Activated T-cell treated with anti-CD3 and anti-CD28 coated beads, Interleukin-2, amount 50 U/mL, for 72 hours (primary cell): ENCODE data around the gene AHR. TPM values are rescaled to one million over a fixed set of nuclear protein-coding genes. Genes with fewer than 3 reads are reported as not detected.

ENCODE experiments used
- ATAC-seq, 2 donors: fragments of 150-1000 bp; cut with Tn5 transposase; replicated peaks in 1 of 2; 2 replicates each; pipeline ENCODE4 v1.10.0; 2021; ENCODE audit warnings: moderate library complexity in 2 of 2, mild to moderate bottlenecking in 1 of 2
- DNase-seq, 2 donors: peaks; one replicate each; pipeline ENCODE4 v3.0.0; 2021 to 2022; ENCODE audit warnings: mixed read lengths in 1 of 2
- H3K27ac Mint-ChIP-seq: one replicate; pipeline ENCODE4 v1.8.0; 2022; ENCODE audit warnings: mild to moderate bottlenecking, moderate library complexity, mixed read lengths
- H3K27me3 Mint-ChIP-seq: one replicate; pipeline ENCODE4 v1.8.0; 2022; ENCODE audit warnings: low read depth, mixed read lengths
- H3K36me3 Mint-ChIP-seq, 2 donors: one replicate each; pipeline ENCODE4 v1.8.0; 2022; ENCODE audit warnings: mixed read lengths in 2 of 2, mild to moderate bottlenecking in 1 of 2; ENCODE audit not compliant: insufficient read depth in 2 of 2
- H3K4me1 Mint-ChIP-seq: one replicate; pipeline ENCODE4 v1.8.0; 2022; ENCODE audit warnings: low read depth, mixed read lengths
- H3K4me3 Mint-ChIP-seq, 2 donors: one replicate each; pipeline ENCODE4 v1.8.0; 2022; ENCODE audit warnings: mild to moderate bottlenecking in 2 of 2, mixed read lengths in 2 of 2, moderate library complexity in 2 of 2
- H3K9me3 Mint-ChIP-seq, 2 donors: one replicate each; pipeline ENCODE4 v1.8.0; 2022; ENCODE audit warnings: mixed read lengths in 2 of 2
- total RNA-seq, 2 donors: library from RNA; stranded (reverse); gene quantifications; one replicate each; pipeline ENCODE4 v1.2.3, GENCODE V29; 2022

AHR gene
- total RNA-seq, 2 donors from 2014 or later, result 36.4 to 42.8 TPM

- no peak for DNase-seq
- peaks cover 11 to 15% of the 10 kb centered on the region in 2 donors for H3K9me3 Mint-ChIP-seq
- H3K36me3 Mint-ChIP-seq, result peaks cover 12 to 31% of the 10 kb centered on the region in 2 donors
- no peak overlapping the region for H3K4me3 Mint-ChIP-seq
- H3K27me3 Mint-ChIP-seq, result no peaks in the 10 kb centered on the region
- H3K4me1 Mint-ChIP-seq, result no peaks in the 10 kb centered on the region
- no peak for ATAC-seq
- H3K27ac Mint-ChIP-seq, result no peak overlapping the region
Measured at GRCh38 chr7:17355050-17355449, 56.6 kb downstream of the AHR start.

- DNase-seq (no peak), ATAC-seq (no peak)
- Mint-ChIP-seq H3K27ac (no peak overlapping the region), H3K4me1 (no peaks in the 10 kb centered on the region), H3K4me3 (no peak overlapping the region), H3K9me3 (peaks cover 6% of the 10 kb centered on the region in 2 donors), H3K36me3 (peaks cover 2 to 13% of the 10 kb centered on the region in 2 donors), H3K27me3 (no peaks in the 10 kb centered on the region)
Measured at GRCh38 chr7:17357952-17358351, 59.5 kb downstream of the AHR start.

GRCh38 chr7:17359610-17360009 lies 61.2 kb downstream of the AHR start:
- peaks cover 0 to 8% of the 10 kb centered on the region in 2 donors for H3K36me3 Mint-ChIP-seq
- H3K9me3 Mint-ChIP-seq, result peaks cover 5 to 6% of the 10 kb centered on the region in 2 donors
- H3K27ac Mint-ChIP-seq, result no peak overlapping the region
- DNase-seq, result no peak
- H3K4me1 Mint-ChIP-seq, result no peaks in the 10 kb centered on the region
- no peak for ATAC-seq
- no peaks in the 10 kb centered on the region for H3K27me3 Mint-ChIP-seq
- no peak overlapping the region for H3K4me3 Mint-ChIP-seq

GRCh38 chr7:17362439-17363105 lies 64.1 kb downstream of the AHR start:
- peaks cover 15% of the 10 kb centered on the region for H3K4me1 Mint-ChIP-seq
- ATAC-seq (no peak), DNase-seq (no peak)
- H3K9me3 Mint-ChIP-seq, result peaks cover 4 to 5% of the 10 kb centered on the region in 2 donors
- H3K4me3 Mint-ChIP-seq, result no peak overlapping the region
- peaks cover 0 to 8% of the 10 kb centered on the region in 2 donors for H3K36me3 Mint-ChIP-seq
- H3K27ac Mint-ChIP-seq, result no peak overlapping the region
- no peaks in the 10 kb centered on the region for H3K27me3 Mint-ChIP-seq

- ATAC-seq (no peak), DNase-seq (no peak)
- peaks cover 0 to 8% of the 10 kb centered on the region in 2 donors for H3K36me3 Mint-ChIP-seq
- peaks cover 4 to 5% of the 10 kb centered on the region in 2 donors for H3K9me3 Mint-ChIP-seq
- H3K4me3 Mint-ChIP-seq, result no peak overlapping the region
- H3K27me3 Mint-ChIP-seq, result no peaks in the 10 kb centered on the region
- no peak overlapping the region for H3K27ac Mint-ChIP-seq
- H3K4me1 Mint-ChIP-seq, result peaks cover 19% of the 10 kb centered on the region
Measured at GRCh38 chr7:17364671-17365070, 66.2 kb downstream of the AHR start.

GRCh38 chr7:17365775-17366174 lies 67.3 kb downstream of the AHR start:
- Mint-ChIP-seq H3K27ac (no peak overlapping the region), H3K27me3 (no peaks in the 10 kb centered on the region), H3K4me3 (no peak overlapping the region), H3K4me1 (peaks cover 19% of the 10 kb centered on the region), H3K36me3 (peaks cover 0 to 8% of the 10 kb centered on the region in 2 donors), H3K9me3 (peaks cover 4 to 5% of the 10 kb centered on the region in 2 donors)
- no peak for DNase-seq
- no peak for ATAC-seq

- DNase-seq (no peak), ATAC-seq (no peak)
- Mint-ChIP-seq H3K9me3 (no peaks in the 10 kb centered on the region), H3K36me3 (no peaks in the 10 kb centered on the region), H3K27me3 (no peaks in the 10 kb centered on the region), H3K4me1 (peaks cover 19% of the 10 kb centered on the region), H3K27ac (no peak overlapping the region), H3K4me3 (no peak overlapping the region)
Measured at GRCh38 chr7:17367502-17367901, 69.0 kb downstream of the AHR start.

GRCh38 chr7:17368856-17369524 lies 70.5 kb downstream of the AHR start:
- Mint-ChIP-seq H3K27me3 (no peaks in the 10 kb centered on the region), H3K4me3 (no peak overlapping the region), H3K36me3 (no peaks in the 10 kb centered on the region), H3K4me1 (peaks cover 19% of the 10 kb centered on the region), H3K27ac (no peak overlapping the region), H3K9me3 (no peaks in the 10 kb centered on the region)
- DNase-seq, result no peak
- no peak for ATAC-seq

- Mint-ChIP-seq H3K36me3 (no peaks in the 10 kb centered on the region), H3K4me1 (peaks cover 18% of the 10 kb centered on the region), H3K27me3 (no peaks in the 10 kb centered on the region), H3K4me3 (no peak overlapping the region), H3K9me3 (no peaks in the 10 kb centered on the region), H3K27ac (no peak overlapping the region)
- ATAC-seq (no peak), DNase-seq (no peak)
Measured at GRCh38 chr7:17369691-17370426, 71.4 kb downstream of the AHR start.

- H3K9me3 Mint-ChIP-seq, result no peaks in the 10 kb centered on the region
- DNase-seq (no peak), ATAC-seq (no peak)
- H3K4me1 Mint-ChIP-seq, result peaks cover 6% of the 10 kb centered on the region
- no peak overlapping the region for H3K27ac Mint-ChIP-seq
- H3K27me3 Mint-ChIP-seq, result no peaks in the 10 kb centered on the region
- no peak overlapping the region for H3K4me3 Mint-ChIP-seq
- H3K36me3 Mint-ChIP-seq, result no peaks in the 10 kb centered on the region
Measured at GRCh38 chr7:17370901-17371585, 72.6 kb downstream of the AHR start.

- Mint-ChIP-seq H3K9me3 (no peaks in the 10 kb centered on the region), H3K4me1 (peaks cover 4% of the 10 kb centered on the region), H3K36me3 (no peaks in the 10 kb centered on the region), H3K4me3 (no peak overlapping the region), H3K27me3 (no peaks in the 10 kb centered on the region), H3K27ac (no peak overlapping the region)
- DNase-seq, result no peak
- ATAC-seq, result peak; percentile 22 to 73
Measured at GRCh38 chr7:17371671-17372524, 73.4 kb downstream of the AHR start.

- no peaks in the 10 kb centered on the region for H3K36me3 Mint-ChIP-seq
- DNase-seq (no peak), ATAC-seq (no peak)
- H3K27me3 Mint-ChIP-seq, result no peaks in the 10 kb centered on the region
- H3K4me1 Mint-ChIP-seq, result no peaks in the 10 kb centered on the region
- H3K9me3 Mint-ChIP-seq, result no peaks in the 10 kb centered on the region
- H3K27ac Mint-ChIP-seq, result no peak overlapping the region
- H3K4me3 Mint-ChIP-seq, result no peak overlapping the region
Measured at GRCh38 chr7:17374157-17374556, 75.7 kb downstream of the AHR start.
